Dedifferentiated amniotic fluid mesenchymal stem cell (primary cell): Measurements from ENCODE around the gene ALCAM.

Experiments
- DNase-seq: peaks from one replicate; pipeline ENCODE4 v3.0.0-alpha.2; 2016; ENCODE audit errors: extremely low spot score

The ALCAM gene

GRCh38 chr3:105356396-105356795 lies 10.3 kb upstream of the ALCAM start:
- DNase-seq: no peak

GRCh38 chr3:105356988-105357387 lies 9.7 kb upstream of the ALCAM start:
- DNase-seq: no peak

DNA sequence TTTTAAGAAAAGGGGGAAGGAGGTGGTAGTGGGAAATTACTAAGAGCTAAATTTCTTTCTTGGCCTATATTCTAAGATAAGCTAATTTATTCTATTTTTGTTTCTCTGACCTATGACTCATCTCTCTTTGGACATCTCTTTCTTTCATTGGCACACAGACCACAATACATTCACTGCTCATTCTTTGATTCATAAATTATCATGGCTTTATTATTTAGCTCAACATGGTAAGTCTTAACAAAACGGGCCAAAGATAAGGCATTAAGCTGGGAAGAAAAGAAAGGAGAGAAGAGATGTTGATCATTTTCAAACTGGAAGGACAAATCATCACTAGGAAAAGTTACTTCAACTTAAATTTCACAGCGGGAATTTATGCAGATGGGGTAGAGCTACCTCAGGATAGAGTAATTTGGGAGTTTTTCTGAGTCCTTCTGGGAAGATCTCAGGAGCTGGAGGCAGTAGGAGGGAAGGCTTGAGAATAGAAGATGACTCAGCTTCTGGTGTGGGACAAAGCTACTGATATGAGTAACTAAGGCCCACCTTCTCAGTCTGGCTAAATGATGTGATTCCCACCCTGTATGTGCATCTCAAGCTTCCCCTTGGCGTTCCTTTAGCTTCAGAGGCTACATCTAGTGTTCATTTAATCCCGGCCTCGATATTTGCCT lies 7.5 kb upstream of the ALCAM start:
- no peak for DNase-seq

- no peak for DNase-seq
Measured at GRCh38 chr3:105360003-105360402, 6.7 kb upstream of the ALCAM start.

DNA sequence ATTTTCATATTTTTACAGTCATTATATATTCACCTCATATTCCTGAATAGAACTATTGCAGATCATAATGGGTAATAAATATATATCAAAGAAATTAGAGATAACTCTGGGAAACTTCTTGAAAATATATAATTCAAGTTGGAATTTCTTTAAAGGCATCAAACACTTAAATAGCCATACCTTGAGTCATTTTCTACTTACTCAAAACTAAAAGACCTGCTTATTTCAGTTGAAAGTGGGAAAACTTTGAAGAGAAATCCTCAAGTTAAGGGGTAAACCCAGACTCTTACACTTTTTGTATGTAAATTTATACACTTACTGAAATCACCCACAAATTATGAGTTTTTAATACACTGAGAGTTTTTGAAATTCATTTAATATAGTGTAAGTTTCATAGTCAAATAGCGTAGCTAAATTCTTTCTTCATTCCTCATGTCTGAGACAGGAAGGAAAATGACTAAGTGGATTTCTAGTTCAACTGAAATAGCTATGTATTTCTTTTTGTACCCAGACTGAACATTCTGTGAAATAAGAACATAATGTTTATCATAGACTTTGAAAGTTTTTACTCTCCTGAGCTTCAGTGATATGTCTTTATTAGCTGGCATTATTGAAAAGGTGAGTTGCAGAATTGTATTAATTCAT lies 4.6 kb upstream of the ALCAM start:
- peak; percentile 72 for DNase-seq

DNA sequence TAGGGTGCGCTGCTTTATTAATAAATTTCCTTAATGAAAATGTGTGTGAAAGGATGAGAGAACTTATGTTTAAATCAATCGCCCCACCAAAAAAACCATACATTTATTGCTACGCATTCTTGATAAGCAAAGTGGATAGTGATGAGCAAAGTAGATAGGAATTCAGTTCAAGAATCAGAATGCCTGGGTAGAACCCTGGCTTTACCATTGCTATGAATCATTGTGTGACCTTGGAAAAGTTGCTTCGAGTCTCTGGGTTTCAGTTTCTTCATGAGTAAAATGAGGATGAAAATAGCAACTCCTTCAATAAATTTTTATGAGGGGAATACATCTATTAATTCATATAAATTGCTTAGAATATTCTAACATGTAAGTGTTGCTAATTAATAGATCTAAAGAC lies 2.6 kb upstream of the ALCAM start:
- DNase-seq: peak; percentile 38

GRCh38 chr3:105365081-105365390 lies 1.7 kb upstream of the ALCAM start:
- DNase-seq: no peak

- peak; percentile 68 for DNase-seq
Measured at GRCh38 chr3:105365391-105366325, 1.1 kb upstream of the ALCAM start.

GRCh38 chr3:105367063-105367405 lies 325 bp downstream of the ALCAM start:
- DNase-seq: no peak

DNA sequence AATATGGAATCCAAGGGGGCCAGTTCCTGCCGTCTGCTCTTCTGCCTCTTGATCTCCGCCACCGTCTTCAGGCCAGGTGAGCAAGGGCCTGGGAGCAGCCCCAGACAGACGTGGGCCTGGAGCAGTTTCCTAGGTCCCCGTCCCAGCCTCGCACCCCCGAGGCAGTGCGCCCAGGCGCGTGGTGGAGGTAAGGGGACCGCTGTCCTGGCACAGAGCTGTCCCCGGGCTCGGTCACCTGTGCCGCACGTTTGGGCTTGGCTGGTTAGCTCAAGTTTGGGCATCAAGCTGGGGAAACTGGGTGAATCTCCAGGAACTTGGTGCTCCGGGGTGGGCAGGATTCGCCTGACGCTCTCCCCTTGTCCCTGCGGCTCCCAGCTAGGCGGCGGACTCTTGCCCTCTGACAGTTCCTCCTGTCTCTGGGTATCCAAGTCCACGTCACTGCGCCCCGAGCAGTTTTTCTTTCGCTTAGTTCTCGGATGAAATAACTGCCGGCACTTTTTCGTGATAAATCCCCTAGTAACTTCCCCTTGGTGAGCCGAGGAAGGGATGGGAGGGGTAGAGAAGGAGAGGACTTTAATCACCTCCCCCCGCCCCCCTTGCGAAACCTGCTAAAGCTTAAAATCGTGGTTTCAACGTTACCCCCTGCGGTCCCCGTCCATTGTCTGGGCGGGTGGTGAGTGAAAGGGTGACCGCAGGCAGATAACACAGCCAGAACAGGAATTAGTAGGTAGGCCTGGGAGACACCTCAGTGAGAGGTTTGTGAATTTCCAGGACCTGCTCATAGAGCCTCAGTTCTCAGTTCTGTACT lies 901 bp downstream of the ALCAM start:
- peak; percentile 69 for DNase-seq

GRCh38 chr3:105368566-105369499 lies 2.1 kb downstream of the ALCAM start:
- DNase-seq: peak; percentile 49

DNA sequence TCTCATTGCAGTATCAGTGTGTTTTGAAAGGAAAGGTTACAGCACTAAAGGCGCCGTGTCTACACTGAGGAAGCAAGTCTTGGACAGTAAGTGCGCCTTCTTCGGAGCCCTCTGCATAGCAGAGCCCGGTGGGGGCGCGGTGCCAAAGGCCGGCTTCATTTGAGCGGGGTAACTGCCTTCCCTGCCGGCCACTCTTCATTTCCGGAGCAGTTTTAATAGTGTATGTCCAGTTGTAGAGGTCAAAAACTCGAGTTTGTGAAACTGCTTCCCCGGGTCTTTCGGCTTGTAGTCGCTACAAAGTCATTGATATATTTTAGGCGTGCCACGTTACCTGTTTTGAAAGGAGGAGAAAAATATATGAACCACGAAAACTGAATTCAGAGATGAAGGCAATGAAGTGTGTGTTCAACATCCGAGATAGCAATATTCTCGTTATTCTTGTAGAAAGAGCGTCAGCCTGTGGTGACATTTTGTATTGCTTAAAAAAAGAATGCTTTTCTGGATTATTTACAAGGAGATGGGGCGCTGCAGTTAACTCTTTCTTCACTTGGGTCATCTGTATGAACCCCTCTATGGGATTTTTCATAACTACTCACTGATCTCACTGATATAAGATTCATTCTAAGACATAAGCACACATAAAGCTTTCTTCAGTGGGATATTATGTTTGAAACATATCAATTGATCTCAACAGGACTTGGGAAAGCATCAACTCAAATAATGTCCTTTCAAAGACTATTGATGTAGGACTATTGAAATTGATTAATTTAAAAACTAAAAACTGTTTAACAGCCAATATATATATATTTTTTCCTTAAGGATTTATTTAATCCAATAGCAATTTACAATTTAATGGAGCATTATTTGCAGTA lies 3.0 kb downstream of the ALCAM start:
- peak; percentile 75 for DNase-seq

DNA sequence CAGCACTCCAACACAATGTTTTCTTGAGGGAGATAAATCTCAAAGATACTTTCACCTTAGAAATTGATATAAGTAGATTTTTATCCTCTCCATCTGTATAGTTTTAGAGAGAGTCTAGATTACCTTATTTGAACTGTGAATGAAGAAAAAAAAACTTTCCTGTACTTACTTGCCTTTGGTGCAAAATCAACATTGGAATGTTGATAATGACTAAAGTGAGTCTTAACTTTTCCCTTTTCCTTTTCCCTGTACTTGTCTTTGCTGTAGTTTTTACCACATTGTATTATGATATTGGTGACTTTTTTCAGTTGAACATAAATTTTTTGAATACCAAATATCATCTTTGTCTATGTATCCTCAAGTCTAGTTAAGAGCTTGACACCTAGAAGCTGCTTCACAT lies 6.7 kb downstream of the ALCAM start:
- DNase-seq: no peak

DNA sequence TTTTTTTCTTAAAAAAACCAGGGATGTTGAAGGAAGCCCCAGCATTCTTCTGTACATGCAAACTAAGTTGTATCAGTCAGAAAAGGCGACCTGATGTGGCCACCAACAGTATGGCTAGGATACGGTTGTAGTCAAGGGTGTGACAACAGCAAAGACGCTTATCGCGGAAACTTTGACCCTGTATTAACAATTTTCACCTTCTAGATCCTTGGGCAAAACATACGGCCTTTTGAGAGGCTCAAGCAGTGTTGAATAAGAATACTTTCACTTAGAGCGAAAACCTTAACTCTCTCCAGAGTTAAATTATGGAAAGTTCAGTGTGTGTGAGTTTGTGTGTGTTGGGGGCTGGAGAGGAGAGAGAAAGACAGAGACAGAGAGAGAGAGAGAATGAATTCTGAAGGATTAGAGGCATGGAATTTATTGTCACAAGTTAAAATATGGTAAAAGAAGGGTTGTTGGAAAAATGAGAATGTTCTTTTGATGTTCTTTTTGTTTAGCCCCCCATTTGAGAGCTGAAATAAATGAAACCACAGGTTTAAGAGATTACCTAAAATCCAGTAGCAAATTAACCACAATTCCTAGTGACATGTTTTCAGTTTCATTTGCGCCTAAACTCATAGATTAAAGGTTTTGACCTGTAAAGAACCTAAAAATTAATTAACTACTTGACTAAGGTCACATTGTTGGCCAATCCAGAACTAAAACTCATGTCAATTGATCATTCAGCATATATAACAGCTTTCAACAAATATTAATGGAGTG lies 9.2 kb downstream of the ALCAM start:
- DNase-seq: no peak

DNA sequence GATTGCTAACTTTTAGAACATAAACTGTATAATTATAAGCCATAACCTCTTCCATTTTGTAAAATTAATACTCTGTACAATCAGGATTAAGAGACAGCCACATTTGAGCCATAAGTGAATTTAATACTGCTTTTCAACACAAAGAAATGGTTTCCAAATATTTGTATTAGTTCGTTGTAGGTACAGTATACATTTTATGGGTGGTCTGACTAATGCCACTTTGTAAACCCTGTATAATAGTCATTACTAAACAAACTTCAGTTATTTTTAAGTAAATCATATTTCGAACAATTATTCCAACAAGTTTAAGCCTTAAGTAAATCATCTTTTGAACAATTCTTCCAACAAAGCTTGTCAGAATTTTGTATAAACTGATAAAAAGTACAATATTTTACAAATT lies 11.0 kb downstream of the ALCAM start:
- DNase-seq: no peak

- no peak for DNase-seq
Measured at GRCh38 chr3:105385179-105385578, 18.5 kb downstream of the ALCAM start.

DNA sequence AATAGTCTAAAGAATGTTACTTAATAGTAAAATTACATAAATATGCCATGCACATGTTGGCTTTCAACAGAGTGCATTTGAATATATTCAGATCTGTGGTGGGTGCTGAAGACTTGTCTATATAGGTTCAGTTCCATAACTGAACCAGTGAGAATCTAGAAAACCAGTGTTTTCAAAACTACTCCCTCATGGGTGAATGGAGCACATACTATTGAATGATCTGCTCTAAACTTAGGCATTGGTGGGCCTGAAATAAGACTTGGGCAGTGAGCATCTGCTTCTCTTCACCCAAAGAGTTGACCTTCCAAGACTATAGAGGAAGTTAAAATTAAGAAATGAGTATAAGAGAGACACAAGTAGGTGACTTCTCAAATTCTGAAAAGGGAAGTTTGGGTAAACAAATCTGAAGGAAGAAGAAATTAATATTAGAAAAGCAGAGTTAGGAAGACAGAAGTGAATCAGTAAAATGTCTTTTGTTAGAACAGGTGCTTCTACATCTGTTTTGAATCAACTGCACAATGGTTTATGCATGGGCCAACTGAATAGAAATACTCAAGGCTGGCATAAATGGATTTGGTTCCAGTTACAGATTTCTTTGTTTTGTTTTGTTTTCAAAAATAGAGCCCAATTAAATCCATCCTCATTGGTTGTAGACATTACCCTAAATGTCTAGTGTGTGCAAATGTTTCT lies 19.3 kb downstream of the ALCAM start:
- no peak for DNase-seq

DNA sequence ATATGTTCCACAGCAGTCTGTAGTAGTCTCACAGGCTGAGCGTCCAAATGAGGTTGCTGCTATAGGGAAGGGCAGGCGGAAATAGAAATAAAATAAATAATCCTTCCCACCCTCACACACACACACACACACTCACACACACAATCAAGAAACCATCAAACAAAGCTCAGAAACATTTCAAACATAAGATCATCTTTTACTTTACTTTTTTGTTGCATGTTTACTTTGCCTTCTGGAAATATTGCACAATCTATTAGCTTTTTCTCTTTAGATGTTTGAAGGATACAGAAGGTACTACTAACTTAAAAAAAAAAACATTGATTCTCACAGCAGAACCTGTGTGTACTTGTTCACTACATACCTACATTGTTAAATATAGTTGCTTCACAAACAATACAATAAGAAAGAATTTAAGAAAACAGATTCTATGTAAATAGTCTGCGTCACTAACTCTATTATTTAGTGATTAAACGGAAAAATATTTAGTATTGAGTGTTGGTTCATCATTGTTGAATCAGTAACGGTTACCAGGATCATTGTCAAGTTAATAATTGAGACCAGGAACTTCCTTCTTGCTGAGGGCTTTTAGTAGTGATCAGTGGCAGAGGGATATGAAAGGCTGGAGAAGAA lies 20.5 kb downstream of the ALCAM start:
- DNase-seq: no peak
